SU-DHL-6 (cell line): ENCODE results near the gene GOLPH3.

Source experiments
- H2AFZ ChIP-seq: fragments of 200-600 bp; sonication (generic); 2 replicates; pipeline ENCODE4 v1.6.1; 2014; ENCODE audit warnings: low read depth, mild to moderate bottlenecking, moderate library complexity, mixed read lengths, antibody characterized with exemption, low read length; ENCODE audit not compliant: severe bottlenecking
- H3F3A ChIP-seq: fragments of 200-600 bp; shearing (Covaris generic); 2 replicates; pipeline ENCODE4 v1.6.0; 2016; ENCODE audit warnings: antibody characterized with exemption, mild to moderate bottlenecking; ENCODE audit not compliant: insufficient read depth
- H3K27ac ChIP-seq: fragments of 200-600 bp; sonication (generic); 2 replicates; pipeline ENCODE4 v1.5.1; 2016; ENCODE audit warnings: low read depth, mild to moderate bottlenecking, low read length, moderate library complexity, mixed read lengths
- H3K27me3 ChIP-seq: fragments of 200-600 bp; sonication (generic), shearing (Covaris generic); 2 replicates; pipeline ENCODE4 v1.6.0; 2014; ENCODE audit warnings: mild to moderate bottlenecking, low read length
- H3K36me3 ChIP-seq: fragments of 200-600 bp; sonication (generic); 2 replicates; pipeline ENCODE4 v1.6.1; 2014; ENCODE audit warnings: mild to moderate bottlenecking, low read length, mixed read lengths
- H3K4me2 ChIP-seq: fragments of 300-600, 200-600 bp; shearing (Covaris generic), sonication (generic); 2 replicates; pipeline ENCODE4 v1.6.0; 2014; ENCODE audit warnings: low read length, low read depth, mild to moderate bottlenecking; ENCODE audit not compliant: poor library complexity, severe bottlenecking
- H3K4me3 ChIP-seq: fragments of 200-600 bp; sonication (generic); 2 replicates; pipeline ENCODE4 v1.5.1; 2014; ENCODE audit warnings: antibody characterized with exemption, low read length, mild to moderate bottlenecking, mixed read lengths; ENCODE audit not compliant: insufficient read depth, poor library complexity, severe bottlenecking
- H3K79me2 ChIP-seq: fragments of 200-600 bp; sonication (generic); 2 replicates; pipeline ENCODE4 v1.6.1; 2014; ENCODE audit warnings: mild to moderate bottlenecking, low read length, moderate library complexity; ENCODE audit not compliant: insufficient read depth
- H3K9ac ChIP-seq: fragments of 200-600 bp; sonication (generic); 2 replicates; pipeline ENCODE4 v1.7.0; 2014; ENCODE audit warnings: mild to moderate bottlenecking, low read length
- H3K9me2 ChIP-seq: fragments of 200-600 bp; sonication (generic); replicated peaks from 2 replicates; pipeline ENCODE4 v1.6.1; 2014; ENCODE audit warnings: low read length; ENCODE audit not compliant: insufficient read depth
- H3K9me3 ChIP-seq: fragments of 200-600 bp; sonication (generic); 2 replicates; pipeline ENCODE4 v1.6.1; 2014; ENCODE audit warnings: low read length, mixed read lengths; ENCODE audit not compliant: insufficient read depth
- H4K20me1 ChIP-seq: fragments of 200-600 bp; sonication (generic); 2 replicates; pipeline ENCODE4 v1.6.1; 2014; ENCODE audit warnings: low read depth, mild to moderate bottlenecking, antibody characterized with exemption, low read length, moderate library complexity, mixed read lengths
- EZH2phosphoT487 ChIP-seq: fragments of 200-600 bp; sonication (generic), shearing (Covaris generic); conservative IDR thresholded peaks from 2 replicates; pipeline ENCODE4 v1.6.1; 2018; ENCODE audit warnings: mild to moderate bottlenecking, antibody characterized with exemption, low read length, moderate library complexity, mixed read lengths
- TF ChIP-seq, protein P1 (sequence below): fragments of 200-600 bp; sonication (generic); IDR thresholded peaks from one replicate; pipeline ENCODE4 v1.5.1; 2017; ENCODE audit warnings: antibody characterized with exemption, mild to moderate bottlenecking, low read length, moderate library complexity; ENCODE audit not compliant: insufficient read depth, poor library complexity, severe bottlenecking

GOLPH3 gene

DNA sequence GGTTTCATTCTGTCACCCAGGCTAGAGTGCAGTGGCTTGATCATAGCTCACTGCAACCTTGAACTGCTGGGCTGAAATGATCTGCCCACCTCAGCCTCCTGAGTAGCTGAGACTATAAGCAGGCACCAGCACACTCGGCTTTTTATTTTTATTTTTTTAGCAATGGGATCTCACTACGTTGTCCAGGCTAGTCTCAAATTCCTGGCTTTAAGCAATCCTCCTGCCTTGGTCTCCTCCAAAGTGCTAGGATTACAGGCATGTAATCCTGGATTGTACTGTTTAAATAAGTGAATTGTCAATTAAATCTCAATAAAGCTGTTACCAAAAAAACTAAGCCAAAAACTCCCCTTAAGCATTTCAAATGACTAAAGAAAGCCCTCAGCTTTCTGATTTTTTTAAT, 18.9 kb downstream of the GOLPH3 start:
- Histone ChIP-seq H3K4me3 (no peak overlapping the region), H3K9ac (no peak overlapping the region), H2AFZ (no peak overlapping the region), H4K20me1 (peaks cover 31% of the 10 kb centered on the region; the same call in 1 of the 2 replicates), H3K79me2 (peaks cover 97% of the 10 kb centered on the region), H3K36me3 (0 out of 2 replicates have a peak, but pooled peaks cover 2% of the 10 kb centered on the region), H3K27me3 (no peaks in the 10 kb centered on the region), H3K4me2 (no peak overlapping the region), H3K9me3 (no peaks in the 10 kb centered on the region), H3F3A (peaks cover 17% of the 10 kb centered on the region; the same call in 1 of the 2 replicates), H3K9me2 (no peaks in the 10 kb centered on the region), H3K27ac (no peak overlapping the region)
- TF ChIP-seq, protein P1, sequence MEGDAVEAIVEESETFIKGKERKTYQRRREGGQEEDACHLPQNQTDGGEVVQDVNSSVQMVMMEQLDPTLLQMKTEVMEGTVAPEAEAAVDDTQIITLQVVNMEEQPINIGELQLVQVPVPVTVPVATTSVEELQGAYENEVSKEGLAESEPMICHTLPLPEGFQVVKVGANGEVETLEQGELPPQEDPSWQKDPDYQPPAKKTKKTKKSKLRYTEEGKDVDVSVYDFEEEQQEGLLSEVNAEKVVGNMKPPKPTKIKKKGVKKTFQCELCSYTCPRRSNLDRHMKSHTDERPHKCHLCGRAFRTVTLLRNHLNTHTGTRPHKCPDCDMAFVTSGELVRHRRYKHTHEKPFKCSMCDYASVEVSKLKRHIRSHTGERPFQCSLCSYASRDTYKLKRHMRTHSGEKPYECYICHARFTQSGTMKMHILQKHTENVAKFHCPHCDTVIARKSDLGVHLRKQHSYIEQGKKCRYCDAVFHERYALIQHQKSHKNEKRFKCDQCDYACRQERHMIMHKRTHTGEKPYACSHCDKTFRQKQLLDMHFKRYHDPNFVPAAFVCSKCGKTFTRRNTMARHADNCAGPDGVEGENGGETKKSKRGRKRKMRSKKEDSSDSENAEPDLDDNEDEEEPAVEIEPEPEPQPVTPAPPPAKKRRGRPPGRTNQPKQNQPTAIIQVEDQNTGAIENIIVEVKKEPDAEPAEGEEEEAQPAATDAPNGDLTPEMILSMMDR: no peak
- no peak for TF ChIP-seq EZH2phosphoT487

DNA sequence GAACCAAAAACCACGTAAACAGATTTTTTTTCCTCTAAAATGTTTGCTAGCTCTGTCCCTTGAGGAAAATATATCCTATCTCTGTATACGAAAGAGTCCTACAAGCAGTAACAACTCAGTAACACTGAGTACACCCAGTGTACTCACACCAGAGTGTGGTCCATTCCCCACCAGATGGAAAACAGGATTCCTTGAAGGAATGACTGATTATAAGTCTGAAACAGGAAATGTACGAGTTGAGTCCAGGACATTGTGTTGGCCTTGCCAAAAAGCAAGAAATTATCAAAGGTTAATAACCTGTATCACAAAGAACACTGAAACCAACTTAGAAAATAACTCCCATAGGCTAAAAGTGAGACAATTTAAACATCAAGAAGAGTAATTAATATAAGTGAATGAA, 20.4 kb downstream of the GOLPH3 start:
- H4K20me1 ChIP-seq: peaks cover 26% of the 10 kb centered on the region
- 0 out of 2 replicates have a peak, but pooled peaks cover 2% of the 10 kb centered on the region for H3K36me3 ChIP-seq
- H3K9me2 ChIP-seq: no peaks in the 10 kb centered on the region
- no peak overlapping the region for H3K4me2 ChIP-seq
- no peaks in the 10 kb centered on the region for H3K27me3 ChIP-seq
- H3K27ac ChIP-seq: no peak overlapping the region
- peaks cover 11% of the 10 kb centered on the region; the same call in 1 of the 2 replicates for H3F3A ChIP-seq
- no peak overlapping the region for H3K9ac ChIP-seq
- peaks cover 97% of the 10 kb centered on the region for H3K79me2 ChIP-seq
- H2AFZ ChIP-seq: no peak overlapping the region
- no peaks in the 10 kb centered on the region for H3K9me3 ChIP-seq
- H3K4me3 ChIP-seq: no peak overlapping the region
- TF ChIP-seq, protein P1: no peak
- no peak for TF ChIP-seq EZH2phosphoT487

DNA sequence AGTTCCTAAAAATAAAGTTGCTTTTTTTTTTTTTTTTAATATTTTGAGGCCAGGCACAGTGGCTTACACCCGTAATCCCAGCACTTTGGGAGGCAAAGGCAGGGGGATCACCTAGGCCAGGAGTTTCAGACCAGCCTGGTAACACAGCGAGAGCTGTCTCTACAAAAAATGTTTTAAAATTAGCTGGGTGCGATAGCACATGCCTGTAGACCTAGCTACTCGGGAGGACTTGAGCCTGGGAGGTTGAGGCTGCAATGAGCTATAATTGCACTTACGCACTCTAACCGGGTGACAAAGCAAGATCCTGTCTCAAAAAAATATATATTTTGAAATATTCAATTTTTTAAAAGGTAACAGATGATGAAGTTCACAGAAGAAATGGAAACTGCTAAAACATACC, 22.9 kb downstream of the GOLPH3 start:
- no peak for TF ChIP-seq EZH2phosphoT487
- TF ChIP-seq, protein P1: no peak
- peaks cover 37% of the 10 kb centered on the region for H4K20me1 ChIP-seq
- H3K9me2 ChIP-seq: no peaks in the 10 kb centered on the region
- H3K9me3 ChIP-seq: no peaks in the 10 kb centered on the region
- H3K36me3 ChIP-seq: no peaks in the 10 kb centered on the region
- no peak overlapping the region for H2AFZ ChIP-seq
- peaks cover 11% of the 10 kb centered on the region; the same call in 1 of the 2 replicates for H3F3A ChIP-seq
- H3K4me3 ChIP-seq: no peak overlapping the region
- H3K9ac ChIP-seq: no peak overlapping the region
- H3K79me2 ChIP-seq: peaks cover 100% of the 10 kb centered on the region
- H3K4me2 ChIP-seq: no peak overlapping the region
- no peaks in the 10 kb centered on the region for H3K27me3 ChIP-seq
- no peak overlapping the region for H3K27ac ChIP-seq
